Dedifferentiated amniotic fluid mesenchymal stem cell (primary cell): Measurements from ENCODE around the gene GRAMD4.

Experiments used
- DNase-seq: peaks from one replicate; pipeline ENCODE4 v3.0.0-alpha.2; 2016; ENCODE audit errors: extremely low spot score

GRAMD4 gene

GRCh38 chr22:46671824-46672432, 51.7 kb downstream of the GRAMD4 start:
- no peak for DNase-seq

GRCh38 chr22:46672731-46673130, 52.5 kb downstream of the GRAMD4 start:
- DNase-seq, result no peak

- no peak for DNase-seq
These were observed 53.0 kb downstream of the GRAMD4 start for GRCh38 chr22:46673205-46673604.

GRCh38 chr22:46673662-46674236, 53.6 kb downstream of the GRAMD4 start:
- DNase-seq, result no peak

DNA sequence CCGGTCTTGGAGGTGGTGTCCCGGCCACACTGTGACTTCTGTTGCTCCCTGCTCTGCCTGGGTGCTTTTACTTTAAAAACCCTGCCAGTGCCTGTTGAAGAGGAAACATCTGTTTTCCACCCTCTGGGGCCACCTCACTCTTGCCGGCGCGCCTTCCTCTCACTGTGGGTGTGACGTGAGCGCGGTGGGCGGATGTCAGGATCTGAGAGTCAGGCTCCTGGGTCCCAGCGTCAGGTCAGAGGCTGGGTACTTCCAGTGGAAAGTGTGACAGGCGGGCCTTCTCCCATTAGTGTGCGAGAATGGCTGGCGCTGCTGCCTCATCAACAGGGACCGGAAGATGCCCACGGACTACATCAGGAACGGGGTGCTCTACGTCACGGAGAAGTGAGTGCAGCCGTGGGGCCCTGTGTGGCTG, 54.2 kb downstream of the GRAMD4 start:
- no peak for DNase-seq

GRCh38 chr22:46674906-46675305, 54.7 kb downstream of the GRAMD4 start:
- DNase-seq, result no peak

GRCh38 chr22:46675479-46675878, 55.3 kb downstream of the GRAMD4 start:
- no peak for DNase-seq

DNA sequence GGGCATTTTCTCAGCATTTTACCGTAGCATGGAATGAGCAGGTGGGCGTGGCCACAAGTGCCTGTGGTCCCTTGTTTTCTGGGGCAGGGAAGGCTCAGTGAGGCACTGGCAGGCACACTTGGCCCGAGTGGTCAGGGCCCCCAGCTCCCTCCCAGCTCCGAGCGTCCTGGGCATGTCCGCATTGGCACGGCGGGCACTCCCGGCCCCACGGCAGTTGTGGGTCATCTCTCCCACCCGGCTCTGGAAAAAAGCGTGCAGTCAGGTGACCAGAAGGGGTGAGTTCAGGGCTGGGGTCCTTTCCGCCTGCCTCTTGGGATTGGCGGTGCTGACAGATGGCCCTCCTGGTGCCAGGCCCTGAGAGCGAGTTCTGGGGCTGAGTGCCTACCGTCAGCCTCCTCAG, 55.8 kb downstream of the GRAMD4 start:
- no peak for DNase-seq

DNA sequence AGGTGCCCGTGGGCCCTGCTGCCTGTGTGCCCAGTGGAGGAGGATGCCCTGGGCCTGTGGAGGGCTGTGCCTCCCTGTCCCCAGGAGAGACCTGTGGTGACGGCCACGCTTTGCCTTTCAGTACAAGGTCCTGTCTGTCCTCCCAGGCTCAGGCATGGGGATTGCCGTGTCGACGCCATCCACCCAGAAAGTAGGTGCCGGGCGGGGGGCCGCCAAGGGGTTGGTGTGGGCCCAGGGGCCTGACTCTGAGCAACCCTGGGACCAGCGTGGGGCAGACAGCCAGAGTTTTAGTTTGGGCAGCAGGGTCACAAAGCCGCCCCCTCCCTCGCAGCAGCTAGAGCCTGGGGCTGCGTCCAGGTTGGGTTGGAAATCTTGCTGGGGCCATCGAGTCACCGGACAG, 56.3 kb downstream of the GRAMD4 start:
- no peak for DNase-seq

GRCh38 chr22:46676881-46677280, 56.7 kb downstream of the GRAMD4 start:
- DNase-seq, result no peak

DNA sequence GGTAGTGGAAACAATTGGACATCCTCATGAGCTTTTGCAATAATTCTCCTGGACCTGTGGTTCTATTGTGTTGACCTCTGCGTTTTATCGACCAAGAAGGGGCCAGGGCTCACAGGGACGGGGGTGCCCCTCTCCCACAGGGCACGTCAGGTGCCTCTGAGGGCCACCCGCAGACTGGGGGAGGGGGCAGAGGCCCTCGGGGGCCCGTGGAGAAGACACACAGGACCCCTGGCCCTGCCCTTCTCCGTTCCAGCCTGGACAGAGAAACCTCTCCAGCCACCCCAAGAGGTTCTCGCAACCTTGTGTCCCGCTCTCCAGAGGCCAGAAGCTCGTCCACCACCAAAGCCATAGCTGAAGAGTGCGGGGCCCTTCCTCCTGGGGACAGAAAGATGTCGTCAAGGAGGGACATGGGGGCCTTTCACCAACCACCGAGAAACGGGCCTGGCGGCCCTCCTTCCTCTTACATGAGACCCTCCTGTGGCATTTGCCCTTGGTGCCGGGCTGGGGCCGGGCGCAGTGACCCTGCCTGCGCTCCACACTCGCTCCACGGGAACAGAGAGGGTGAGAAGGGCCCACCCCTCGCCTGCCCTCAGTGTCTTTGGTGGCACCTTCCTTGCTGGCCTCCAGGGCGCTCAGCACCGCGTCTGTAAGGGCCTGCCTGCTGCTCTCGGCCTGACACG, 57.3 kb downstream of the GRAMD4 start:
- DNase-seq, result no peak

GRCh38 chr22:46678003-46678657, 57.9 kb downstream of the GRAMD4 start:
- no peak for DNase-seq

DNA sequence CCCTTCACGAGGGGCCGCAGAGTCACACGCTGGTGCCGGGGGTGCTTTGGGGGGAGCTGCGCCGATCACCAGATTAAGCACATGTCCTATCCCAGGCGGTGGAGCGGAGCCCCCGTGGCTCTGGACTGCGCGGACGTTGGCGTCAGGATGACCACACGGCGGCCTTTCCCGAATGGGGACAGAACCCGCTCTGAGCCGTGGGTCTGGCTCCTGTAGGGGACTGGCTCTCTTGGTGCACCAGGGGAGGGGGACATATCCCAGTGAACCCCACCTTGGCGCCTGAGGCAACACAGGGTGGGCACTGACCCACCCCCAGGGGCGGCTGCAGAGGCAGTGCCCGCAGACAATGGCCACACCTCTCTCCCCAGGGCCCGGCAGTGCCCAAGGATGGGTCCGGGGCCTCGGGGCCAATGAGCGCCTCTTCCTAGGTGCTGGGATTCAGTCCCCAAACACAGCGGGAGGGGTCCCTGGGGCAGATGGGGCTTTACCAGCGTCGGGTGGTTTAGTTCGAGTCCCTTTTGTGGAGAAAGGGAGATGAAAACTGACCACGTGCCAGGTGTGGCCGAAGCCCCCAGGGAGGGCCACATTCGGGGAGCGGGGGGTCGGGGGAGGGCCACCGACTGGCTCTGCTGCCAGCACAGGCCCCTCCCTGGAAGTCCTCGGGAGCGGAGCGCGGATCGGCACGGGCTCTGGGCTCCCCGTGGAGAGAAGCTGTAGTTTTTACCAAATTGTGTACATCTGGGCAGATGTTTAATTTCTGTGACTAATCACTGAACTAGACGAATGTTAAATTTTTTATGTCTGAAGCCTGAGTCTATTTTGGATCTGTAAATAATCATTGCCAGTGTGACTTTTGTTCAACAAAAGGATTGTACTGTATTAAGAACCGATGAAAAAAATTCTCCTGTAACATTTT, 58.9 kb downstream of the GRAMD4 start:
- DNase-seq, result no peak

DNA sequence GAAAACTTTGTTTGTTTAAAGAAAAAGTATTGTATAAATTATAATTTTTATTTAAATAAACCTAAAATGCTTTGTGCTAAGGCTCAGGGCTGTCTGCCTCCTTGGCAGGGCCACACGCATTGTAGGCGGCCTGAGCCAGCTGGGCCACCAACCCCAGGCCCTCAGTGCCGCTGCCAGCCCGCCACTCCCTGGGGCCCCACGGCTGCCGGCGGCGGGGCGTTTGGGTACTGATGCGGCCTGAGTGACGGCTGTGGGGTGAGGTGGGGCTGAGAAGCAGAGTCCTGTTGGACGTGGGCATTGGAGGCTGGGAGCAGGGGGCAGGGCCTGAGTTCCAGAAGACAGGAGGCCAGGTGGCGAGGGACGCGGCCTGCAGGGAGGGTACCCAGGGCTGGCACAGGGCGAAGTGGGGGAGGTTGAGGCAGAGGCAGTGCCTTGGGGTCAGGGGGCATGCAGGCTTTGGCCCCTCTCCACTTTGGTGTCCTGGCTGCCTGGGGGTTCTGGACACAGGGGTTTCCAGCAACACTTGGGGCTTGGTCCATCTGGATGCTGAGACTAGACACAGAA, 59.6 kb downstream of the GRAMD4 start:
- no peak for DNase-seq

DNA sequence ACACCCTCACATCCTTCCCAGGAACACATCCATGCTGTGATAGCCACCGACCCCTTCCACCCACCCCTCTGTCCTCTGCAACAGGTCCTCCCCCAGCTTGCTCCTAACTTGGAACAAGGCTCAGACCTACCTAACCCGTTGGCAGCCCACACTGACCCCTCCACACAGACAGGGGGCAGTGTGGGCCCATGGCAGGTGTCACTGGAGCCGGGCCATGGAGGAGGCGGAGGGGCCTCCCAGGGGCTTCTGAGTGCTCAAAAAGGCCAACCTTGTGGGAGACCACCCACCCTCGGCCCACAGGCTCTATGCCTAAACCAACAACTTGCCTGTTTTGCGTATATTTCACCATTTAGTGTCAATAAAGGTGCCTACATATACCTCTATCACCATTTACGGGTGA, 60.8 kb downstream of the GRAMD4 start:
- DNase-seq, result no peak

DNA sequence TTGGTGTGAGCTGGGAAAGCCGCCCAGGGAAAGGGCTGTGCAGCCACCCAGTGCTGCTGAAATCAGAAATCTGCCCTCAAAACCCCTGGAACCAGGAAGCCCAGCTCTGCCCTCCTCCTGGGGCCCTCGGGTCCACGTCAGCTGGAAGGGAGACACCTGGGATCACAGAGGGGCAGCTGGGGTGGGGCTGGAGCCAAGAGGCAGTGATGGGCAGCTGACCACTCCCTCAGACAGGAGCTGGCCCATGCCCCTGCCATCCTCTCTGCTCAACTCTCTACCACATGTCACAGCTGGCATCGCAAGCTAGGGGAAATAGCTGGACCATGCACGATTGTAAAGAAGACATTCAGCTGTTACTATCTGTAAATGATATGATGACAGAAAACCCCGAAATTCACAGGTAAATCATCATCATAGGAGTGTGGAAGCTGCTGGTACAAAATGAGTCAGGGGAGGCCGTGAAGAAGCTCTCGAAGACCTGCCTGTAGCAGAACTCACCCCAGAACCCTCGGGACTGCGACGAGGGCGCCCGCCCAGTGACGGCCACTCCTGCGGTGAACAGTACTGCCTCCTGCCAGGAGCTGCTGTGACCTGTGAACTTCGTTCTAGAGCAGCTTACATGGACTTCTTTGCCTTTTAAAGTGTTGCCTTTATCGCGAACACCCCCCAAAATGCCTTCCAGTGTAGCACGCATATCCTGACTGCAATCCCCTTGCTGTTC, 62.0 kb downstream of the GRAMD4 start:
- no peak for DNase-seq

DNA sequence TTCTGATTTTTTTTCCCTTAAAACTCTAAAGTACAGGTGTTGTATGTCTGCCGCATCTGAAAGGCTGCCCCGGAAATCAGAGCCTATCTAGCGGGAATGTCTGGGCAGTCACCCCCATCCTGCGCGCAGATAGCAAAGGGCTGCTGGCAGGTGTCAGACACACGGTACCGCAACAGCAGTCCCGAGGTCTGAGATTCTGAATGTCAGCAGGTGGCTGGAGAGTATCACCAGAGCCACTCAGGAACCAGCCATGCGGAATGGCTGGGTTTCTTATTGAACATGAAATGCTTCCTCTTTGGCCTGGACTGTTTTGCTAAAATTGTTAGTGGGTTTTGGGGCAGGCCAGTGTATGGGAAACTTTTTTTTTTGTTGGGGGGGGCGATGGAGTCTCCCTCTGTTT, 64.5 kb downstream of the GRAMD4 start:
- DNase-seq, result no peak

DNA sequence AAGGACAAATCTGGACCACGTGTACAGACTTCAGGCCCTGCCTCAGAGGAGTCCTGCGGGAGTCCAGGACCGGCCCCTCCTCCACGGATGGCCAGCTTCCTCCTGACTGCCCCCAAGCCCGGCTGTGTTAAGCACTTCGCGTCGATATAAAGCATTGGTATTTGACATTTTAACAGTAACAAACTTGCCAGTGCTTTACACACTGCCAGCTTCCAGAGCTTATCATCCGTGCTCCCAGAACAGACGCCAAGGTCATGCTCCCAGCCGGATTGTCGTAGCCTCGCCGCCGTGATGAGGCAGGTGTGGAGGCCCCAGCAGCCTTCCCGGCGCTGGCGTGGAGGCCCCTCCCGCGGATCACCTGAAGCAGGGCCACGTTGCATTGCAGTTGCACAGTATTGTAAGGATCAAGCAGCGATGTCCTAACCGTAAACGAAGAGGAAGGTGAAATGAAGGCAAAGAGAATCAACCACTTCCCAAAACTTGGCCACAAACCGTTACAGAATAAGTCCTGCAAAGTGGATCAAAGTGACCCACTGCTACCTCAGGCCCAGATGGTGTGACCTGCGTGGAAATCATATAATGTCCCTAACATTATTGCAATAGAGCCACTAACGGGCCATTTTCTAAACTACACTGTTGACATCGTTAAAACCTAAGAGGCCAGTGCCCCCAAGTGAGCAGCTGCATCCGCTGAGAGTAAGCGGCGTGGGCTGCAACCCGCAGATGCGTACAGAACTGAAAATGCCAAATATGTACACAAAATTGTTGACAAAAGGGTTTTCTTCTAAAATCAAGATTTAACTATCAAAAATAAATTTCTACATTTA, 66.2 kb downstream of the GRAMD4 start:
- DNase-seq, result no peak

DNA sequence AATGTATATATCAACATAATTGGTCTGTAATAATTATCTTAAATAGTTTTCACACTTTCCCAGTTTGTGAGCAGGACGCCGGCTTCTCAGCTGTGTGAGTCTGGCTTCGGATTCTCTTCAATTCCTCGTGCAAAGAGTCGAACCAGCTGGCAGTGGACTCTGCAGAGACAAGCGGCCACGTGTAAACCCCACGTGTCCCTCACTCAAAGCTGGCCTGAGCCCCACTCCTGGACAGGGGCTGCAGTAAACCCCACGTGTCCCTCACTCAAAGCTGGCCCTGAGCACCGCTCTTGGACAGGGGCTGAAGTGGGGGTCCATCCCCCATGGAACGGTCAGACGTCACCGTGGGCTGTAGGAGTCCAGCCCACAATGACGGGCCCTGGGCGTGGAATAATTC, 66.9 kb downstream of the GRAMD4 start:
- no peak for DNase-seq

DNA sequence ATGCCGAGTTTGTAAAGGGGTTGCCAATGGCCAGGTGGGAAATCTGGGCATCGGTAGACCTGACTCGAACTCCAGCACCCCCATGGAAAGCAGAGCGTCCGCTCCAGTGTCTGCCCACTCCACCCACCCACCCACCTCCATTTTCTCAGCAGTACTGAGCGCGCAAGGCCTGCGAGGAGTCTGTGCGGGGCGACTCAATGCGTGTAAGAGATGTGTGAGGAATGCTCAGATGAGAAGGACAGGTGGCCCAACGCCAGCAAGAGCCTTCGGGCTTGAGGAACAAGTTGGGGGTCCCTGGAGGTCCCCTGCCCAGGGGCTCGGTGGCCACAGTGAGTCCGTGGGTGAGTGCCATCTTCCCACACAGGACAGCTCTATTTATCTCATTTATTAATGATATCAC, 67.3 kb downstream of the GRAMD4 start:
- DNase-seq, result no peak
